Measurements from ENCODE around the gene AFF3.
"Not testable (repeated sequence)": the region's sequence is repeated elsewhere in the genome, so short reads cannot be mapped to it uniquely, and the experiment has no call there.

Gene AFF3

DNA sequence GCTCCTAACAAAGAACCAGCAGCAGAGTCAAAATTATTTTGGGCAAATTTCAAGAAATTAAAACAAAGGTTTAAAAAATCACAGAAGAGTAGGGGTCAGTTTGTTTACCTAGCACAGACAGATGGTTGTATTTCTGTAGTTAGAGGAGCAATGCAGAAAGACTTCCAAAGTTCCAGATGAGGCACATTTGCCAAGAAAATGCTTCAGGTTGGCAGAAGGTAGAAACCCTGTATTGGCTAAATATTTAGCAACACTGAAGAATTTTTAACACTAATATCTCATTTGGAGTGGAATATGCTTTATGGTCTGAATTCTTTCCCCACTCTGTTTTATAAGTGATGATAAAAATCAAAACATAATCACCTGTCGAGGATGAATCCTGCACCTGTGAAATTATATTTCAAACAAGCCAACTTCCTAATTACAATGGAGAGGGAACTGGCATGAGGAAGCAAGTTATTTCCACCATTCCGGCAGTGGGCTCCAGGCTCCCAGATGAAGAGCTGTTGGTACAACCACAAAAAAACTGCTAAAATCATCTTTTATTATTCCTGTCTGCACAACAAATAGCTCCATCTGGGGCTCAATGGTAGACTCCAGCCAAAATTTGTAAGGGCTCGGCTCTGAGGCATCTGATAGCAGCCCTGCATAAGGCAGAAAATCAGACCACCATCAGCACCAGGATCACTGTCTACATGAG lies 366.0 kb downstream of the AFF3 start:
- no peak for DNase-seq

- DNase-seq = no peak
These were observed 366.8 kb downstream of the AFF3 start for GRCh38 chr2:99775585-99775984.

DNA sequence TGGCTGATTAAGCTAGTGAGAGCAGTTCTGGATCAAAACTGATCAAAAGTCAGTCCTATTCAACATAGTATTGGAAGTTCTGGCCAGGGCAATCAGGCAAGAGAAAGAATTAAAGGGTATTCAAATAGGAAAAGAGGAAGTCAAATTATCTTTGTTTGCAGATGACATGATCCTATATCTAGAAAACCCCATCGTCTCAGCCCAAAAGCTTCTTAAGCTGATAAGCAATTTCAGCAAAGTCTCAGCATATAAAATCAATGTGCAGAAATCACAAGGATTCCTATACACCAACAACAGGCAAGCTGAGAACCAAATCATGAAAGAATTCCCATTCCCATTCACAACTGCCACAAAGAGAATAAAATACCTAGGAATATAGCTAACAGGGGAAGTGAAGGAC lies 368.7 kb downstream of the AFF3 start:
- DNase-seq = not testable (repeated sequence)

GRCh38 chr2:99772591-99773331 lies 369.6 kb downstream of the AFF3 start:
- no peak for DNase-seq

DNA sequence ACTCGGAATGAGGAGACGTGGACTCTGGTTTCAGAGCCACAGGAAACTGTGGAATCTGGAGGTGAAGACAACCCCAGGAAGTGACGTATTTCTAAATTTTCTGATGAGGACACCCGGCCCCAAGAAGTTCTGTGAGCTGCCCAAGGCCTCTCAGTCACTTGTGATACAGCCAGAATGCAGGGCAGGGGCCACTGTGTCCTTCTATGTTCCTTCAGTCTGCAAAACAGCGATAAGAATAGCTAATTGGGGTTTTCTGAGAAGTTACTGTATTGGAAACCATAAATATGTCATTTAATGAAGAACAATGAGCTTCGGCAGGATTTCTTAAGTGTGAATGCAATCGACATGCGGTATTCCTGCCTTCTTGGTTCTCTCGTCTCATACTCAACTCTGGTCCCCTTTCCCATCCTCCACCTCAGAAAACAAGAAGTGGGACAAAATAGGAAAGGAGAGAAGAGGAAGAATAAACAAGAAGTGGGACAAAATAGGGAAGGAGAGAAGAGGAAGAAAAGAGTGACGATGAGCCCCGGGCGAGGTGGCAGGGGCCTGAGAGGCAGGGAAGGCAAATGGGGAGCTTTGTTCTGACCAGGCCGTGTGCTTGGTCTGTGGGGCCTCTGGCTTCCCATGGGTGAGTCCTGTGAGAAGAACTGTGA lies 370.6 kb downstream of the AFF3 start:
- DNase-seq = no peak

DNA sequence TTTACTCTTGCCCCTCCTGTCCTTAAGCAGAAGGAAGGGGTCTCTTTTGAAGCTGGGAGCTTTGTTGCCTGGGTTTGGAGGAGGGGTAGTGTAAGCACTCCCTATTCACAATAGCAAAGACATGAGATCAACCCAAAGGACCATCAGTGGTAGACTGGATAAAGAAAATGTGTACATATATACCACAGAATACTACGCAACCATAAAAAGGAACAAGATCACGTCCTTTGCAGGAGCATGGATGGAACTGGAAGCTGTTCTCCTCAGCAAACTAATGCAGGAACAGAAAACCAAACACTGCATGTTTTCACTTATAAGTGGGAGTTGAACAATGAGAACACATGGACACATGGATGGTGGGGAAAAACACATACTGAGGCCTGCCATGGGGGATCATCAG lies 371.5 kb downstream of the AFF3 start:
- no peak for DNase-seq

GRCh38 chr2:99765731-99766318 lies 376.6 kb downstream of the AFF3 start:
- no peak for DNase-seq

DNA sequence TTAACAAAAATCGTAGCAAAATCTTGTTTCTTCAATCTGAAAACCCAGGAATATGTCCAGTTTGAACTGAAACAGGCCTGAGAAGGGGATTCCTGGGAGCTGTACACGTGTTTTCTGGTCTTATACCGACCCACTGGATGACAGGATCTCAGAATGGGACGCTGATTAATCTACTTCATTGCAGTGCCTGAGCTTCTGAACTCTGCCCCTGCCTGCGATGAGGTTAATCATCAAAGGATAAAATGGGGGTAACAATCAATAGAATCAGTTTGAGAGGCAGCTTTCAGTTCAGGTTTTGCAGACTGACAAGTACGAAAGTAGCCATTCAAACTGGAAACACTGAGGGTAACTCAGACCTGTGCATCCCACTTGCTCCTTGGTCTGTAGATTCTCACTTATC lies 378.6 kb downstream of the AFF3 start:
- no peak for DNase-seq

GRCh38 chr2:99762714-99763113 lies 379.7 kb downstream of the AFF3 start:
- no peak for DNase-seq

- no peak for DNase-seq
These were observed 384.7 kb downstream of the AFF3 start for GRCh38 chr2:99757611-99758114.

DNA sequence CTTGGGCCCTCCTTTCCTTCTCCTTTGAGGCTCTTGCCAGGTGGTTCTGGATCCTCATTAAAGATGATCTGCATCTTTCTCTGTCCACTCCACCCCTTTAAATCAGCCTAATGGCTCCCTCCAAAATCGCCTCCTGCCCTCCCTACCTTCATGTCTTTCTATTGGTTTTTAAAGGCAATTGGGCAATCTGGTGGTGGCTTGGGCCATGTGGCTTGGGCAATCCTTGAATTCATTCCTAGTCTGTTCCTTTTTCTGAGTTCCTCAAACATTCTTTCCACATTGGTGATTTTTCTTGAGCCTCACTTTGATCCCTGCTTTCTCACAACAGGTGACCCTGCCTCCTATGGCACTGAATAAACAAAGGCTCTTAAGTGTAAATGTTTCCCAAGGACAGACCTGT lies 386.3 kb downstream of the AFF3 start:
- no peak for DNase-seq

DNA sequence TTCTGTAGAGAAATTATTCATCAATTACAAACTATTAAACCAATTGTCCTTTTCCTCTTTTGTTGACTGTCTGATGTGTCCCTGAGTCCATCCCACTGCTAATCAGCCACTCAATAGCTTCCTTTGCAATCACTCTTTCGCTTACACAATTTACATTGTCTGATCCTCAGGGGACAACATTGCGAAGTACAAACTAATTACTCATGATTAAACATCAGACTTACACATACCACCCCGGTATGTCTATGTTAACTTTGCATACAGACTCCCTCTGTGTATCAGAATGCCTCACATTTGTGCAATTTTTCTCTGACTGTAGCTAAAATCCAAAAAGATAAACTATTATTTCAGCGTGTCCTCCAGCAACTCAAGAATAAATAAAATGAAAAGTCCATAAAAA lies 388.2 kb downstream of the AFF3 start:
- no peak for DNase-seq

DNA sequence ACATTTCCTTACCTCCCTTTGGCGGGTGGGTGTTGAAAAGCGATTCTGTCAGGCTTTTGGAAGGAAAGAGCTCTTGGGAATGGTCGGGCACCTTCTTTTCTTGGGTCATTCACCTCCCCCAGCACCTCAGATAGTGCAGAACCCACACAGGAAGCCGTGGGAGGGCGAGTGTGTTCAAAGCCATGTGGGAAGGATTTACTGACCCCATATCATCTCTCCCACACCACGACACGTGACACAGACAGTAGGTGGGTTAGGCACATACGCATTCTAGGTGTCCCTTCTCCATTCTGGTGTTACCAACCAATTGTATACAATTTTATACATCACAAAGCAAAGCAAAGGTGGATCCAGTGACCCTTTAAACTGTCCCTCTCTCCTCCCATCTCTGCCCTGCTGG lies 388.9 kb downstream of the AFF3 start:
- DNase-seq = no peak

- DNase-seq = no peak
These were observed 394.0 kb downstream of the AFF3 start for GRCh38 chr2:99748344-99748743.

GRCh38 chr2:99747842-99748241 lies 394.5 kb downstream of the AFF3 start:
- DNase-seq = no peak

DNA sequence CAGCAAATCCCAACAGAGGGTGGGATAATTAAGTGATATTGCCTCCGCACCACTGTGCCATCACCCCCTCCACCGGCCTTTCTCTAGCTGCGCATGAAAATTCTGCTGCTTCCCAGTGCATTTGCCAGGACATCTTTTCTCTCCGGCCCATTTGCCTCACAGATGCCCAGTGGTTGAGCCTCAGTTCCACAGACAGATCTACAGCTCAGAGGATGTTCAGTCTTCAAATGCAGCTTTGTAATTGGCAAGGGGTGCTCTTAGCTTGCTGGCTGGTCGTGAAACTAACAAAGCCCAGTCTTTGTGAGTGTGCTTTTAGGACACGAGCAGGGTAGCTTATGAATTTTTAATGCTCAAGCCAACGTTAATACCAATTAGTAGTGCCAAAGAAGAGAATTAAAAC lies 399.2 kb downstream of the AFF3 start:
- no peak for DNase-seq

- DNase-seq = no peak
These were observed 404.9 kb downstream of the AFF3 start for GRCh38 chr2:99737537-99737936.

DNA sequence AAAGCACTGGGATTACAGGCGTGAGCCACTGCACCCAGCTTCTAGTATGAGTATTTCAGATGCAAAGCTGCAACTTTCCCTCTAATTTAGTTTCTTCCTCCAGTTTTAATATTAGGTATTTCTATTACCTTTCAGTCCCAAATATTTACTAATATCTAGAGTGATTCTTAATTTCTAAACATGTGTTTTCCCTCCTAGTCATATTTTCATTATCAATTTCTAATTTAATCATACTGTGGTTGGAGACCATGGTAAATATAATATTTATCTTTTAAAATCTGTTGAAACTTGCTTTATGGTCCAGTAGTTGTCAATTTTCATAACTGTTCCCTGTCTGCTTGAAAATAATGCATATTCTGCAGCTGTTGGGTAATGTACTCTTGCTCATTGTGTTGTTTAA lies 406.6 kb downstream of the AFF3 start:
- no peak for DNase-seq

DNA sequence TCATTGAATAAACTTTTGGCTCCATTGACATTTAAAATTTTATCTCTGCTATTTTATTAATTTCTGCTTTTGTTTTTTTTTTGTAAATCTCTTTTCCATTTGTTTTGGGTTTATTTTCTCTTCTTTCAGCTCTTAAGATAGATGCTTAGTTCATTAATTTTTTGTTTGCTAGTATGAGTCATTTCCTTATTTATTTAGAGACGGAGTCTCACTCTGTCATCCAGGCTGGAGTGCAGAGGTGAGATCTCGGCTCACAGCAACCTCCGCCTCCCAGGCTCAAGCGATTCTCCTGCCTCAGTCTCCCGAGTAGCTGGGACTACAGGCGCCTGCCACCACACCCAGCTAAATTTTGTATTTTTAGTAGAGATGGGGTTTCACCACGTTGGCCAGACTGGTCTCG lies 407.1 kb downstream of the AFF3 start:
- DNase-seq = not testable (repeated sequence)

DNA sequence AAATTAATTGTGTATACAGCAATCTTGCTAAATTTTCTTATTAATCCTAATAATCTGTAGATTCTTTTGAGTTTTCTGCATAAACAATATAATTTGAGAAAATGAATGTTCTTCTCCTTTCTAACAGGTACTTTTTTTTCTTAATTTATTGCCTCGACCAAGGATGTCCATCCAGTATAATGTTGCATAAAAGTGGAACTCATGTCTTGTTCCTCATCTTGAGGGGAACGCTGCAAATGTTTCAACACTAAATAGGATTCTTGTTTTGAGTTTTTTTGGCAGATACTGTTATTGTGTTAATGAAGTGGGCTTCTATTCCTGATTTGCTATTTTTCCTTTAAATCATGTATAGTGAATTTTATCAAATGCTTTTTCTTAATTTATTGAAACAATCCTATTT lies 408.2 kb downstream of the AFF3 start:
- DNase-seq = no peak

DNA sequence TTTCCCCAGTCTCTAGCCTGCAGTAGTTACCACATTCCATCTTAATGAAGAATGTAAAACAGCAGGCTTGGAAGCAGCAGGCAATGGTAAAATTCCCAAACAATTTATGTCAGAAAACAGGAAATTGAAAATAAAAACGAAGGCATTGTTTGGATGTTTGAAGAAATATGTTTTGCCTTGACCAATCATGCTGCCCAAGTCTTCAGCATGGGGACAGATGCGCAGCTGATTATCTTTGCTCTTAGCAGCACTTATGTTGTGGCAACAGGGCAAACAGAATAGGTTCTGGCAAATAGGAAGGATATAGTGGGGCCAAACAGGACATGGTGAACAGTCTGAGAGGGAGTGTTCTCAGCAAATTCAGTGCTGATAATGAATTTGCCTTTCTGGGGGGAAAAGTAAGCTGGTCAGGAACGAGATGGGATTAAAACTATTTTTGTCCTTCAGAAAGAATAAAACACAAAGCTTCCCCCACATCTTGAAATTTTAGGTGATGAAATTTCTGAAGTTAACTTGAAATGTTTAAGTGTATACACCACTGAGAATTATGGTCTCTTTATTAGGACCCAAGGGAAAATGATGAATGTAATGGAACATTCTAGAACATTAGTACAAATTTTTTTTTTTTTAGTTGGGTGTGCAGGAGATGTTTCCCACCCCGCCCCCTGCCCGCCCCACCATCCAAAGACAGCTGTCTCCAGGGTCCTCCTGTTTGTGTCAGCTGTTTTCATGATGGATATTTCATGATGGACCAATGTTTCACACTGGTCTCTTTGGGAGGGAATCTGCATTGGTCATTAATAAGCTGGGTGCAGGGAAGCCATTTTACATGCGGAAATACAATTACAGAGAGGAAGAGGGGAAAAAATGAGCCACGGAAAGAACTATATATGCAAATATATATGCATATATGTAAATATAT lies 413.0 kb downstream of the AFF3 start:
- no peak for DNase-seq

DNA sequence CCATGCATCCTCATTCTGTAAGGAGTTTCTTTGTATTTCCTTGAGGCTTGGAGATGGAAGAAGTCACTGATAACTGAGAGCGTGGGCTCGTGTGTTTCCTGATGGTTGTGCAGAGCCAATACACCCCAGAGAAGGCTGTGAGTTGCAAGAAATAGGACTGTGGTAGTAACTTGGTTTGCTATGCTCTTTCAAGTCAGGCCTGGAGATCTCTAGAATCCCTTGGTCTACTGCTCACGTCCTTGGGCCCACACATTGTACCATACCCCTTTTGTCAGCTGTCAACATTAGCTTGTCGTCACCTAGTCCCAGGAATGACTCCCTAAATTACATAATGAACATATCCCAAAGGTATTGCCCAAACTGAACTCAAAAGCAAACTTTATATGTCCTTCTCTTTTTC lies 414.2 kb downstream of the AFF3 start:
- DNase-seq = no peak

GRCh38 chr2:99727199-99727598 lies 415.2 kb downstream of the AFF3 start:
- DNase-seq = no peak

Data from stimulated activated CD4-positive, alpha-beta T cell treated with anti-CD3 and anti-CD28 coated beads, Interleukin-4, amount 100 ng/mL, for 24 hours (primary cell).